Measurements from ENCODE around the gene HARBI1. TPM values are rescaled to one million over a fixed set of nuclear protein-coding genes. Genes with fewer than 3 reads are reported as not detected.

The HARBI1 gene
- total and polyA plus RNA-seq, 2 donors (not counting 1 experiment from before 2014, with no cell fraction given), result 4.9 to 7.6 TPM

DNA sequence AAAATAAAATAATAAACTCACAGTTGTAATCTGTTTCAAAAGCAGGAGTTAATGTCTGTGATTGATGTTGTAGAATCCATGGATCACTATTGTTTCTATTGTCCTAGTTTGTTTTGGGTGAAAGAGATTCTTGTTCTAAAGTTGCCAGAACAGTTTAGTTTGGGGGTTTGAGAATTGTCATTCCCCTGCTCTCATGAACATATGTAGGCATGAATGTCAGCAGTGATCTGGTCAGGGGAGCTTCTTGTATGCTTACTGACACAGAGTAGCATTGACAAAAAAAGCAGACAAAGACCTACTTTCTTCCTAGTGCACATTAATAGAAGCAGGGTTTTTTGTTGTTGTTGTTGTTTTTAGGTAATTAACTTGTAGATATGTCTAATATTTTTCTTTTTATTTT lies 44.8 kb upstream of the HARBI1 start:
- TF ChIP-seq EZH2 (IDR thresholded peaks at IDR 0.05; ENCODE audit: low read length, missing control alignments), result no peak
- TF ChIP-seq, protein P1, sequence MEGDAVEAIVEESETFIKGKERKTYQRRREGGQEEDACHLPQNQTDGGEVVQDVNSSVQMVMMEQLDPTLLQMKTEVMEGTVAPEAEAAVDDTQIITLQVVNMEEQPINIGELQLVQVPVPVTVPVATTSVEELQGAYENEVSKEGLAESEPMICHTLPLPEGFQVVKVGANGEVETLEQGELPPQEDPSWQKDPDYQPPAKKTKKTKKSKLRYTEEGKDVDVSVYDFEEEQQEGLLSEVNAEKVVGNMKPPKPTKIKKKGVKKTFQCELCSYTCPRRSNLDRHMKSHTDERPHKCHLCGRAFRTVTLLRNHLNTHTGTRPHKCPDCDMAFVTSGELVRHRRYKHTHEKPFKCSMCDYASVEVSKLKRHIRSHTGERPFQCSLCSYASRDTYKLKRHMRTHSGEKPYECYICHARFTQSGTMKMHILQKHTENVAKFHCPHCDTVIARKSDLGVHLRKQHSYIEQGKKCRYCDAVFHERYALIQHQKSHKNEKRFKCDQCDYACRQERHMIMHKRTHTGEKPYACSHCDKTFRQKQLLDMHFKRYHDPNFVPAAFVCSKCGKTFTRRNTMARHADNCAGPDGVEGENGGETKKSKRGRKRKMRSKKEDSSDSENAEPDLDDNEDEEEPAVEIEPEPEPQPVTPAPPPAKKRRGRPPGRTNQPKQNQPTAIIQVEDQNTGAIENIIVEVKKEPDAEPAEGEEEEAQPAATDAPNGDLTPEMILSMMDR (conservative IDR thresholded peaks at IDR 0.05 in 1 of 2, IDR thresholded peaks at IDR 0.05 in 1 of 2; ENCODE audit: low read depth in 1 of 2, low read length in 2 of 2), result no peak

DNA sequence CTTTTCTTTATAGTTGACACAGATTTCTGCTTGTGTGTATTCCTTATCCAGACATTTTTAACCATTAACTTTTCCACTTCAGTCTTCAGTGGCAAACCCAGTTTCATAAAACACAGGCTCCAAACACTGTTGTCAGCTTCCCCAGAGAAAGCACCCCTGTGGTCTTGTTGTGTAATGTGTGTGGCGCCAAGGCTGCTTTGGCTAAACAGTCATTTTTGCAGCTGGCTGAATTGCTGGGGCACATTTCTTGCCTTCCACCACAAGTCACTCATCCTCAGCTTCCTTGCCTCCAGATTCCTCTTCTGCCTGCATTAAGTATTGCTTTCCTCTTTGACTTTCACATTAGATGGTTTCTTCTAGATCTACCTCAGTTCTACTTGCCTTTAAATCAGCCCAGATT lies 42.9 kb upstream of the HARBI1 start:
- Histone ChIP-seq H3K4me1 (ENCODE audit: control insufficient read depth, extremely low read depth, insufficient read depth, low read length) (no peaks in the 10 kb centered on the region), H3K4me3 (replicated peaks in 1 of 4; ENCODE audit: control extremely low read depth in 1 of 4, insufficient read depth in 1 of 4, low read depth in 3 of 4, low read length in 4 of 4) (no peak overlapping the region), H4K20me1 (ENCODE audit: control insufficient read depth, extremely low read depth, insufficient read depth, low read length) (no peaks in the 10 kb centered on the region), H3K4me2 (ENCODE audit: extremely low read depth, insufficient read depth, low read length) (no peak overlapping the region), H3K9ac (ENCODE audit: insufficient read depth, low read length) (no peak overlapping the region), H2AFZ (ENCODE audit: low read length) (no peak overlapping the region), H3K36me3 (ENCODE audit: control insufficient read depth, insufficient read depth, low read length) (peaks cover 2% of the 10 kb centered on the region), H3K79me2 (ENCODE audit: control insufficient read depth, insufficient read depth, low read length) (no peaks in the 10 kb centered on the region), H3K27me3 (ENCODE audit: control insufficient read depth, insufficient read depth, low read length) (no peaks in the 10 kb centered on the region), H3K27ac (ENCODE audit: insufficient read depth, low read length) (no peak overlapping the region), H3K9me3 (ENCODE audit: control insufficient read depth, insufficient read depth, low read depth, low read length) (no peaks in the 10 kb centered on the region)
- DNase-seq (ENCODE audit: low read depth in 2 of 2), result peak; percentile 69 to 83
- TF ChIP-seq, protein P1 (conservative IDR thresholded peaks at IDR 0.05 in 1 of 2, IDR thresholded peaks at IDR 0.05 in 1 of 2; ENCODE audit: low read depth in 1 of 2, low read length in 2 of 2), result no peak
- no peak for TF ChIP-seq EZH2 (IDR thresholded peaks at IDR 0.05; ENCODE audit: low read length, missing control alignments)

More for the DNA sequence above, 44.8 kb upstream of the HARBI1 start:
- H3K4me1 ChIP-seq (ENCODE audit: control insufficient read depth, extremely low read depth, insufficient read depth, low read length), result no peaks in the 10 kb centered on the region
- no peaks in the 10 kb centered on the region for H3K27me3 ChIP-seq (ENCODE audit: control insufficient read depth, insufficient read depth, low read length)
- no peaks in the 10 kb centered on the region for H3K79me2 ChIP-seq (ENCODE audit: control insufficient read depth, insufficient read depth, low read length)
- H3K9ac ChIP-seq (ENCODE audit: insufficient read depth, low read length), result no peak overlapping the region
- H3K9me3 ChIP-seq (ENCODE audit: control insufficient read depth, insufficient read depth, low read depth, low read length), result no peaks in the 10 kb centered on the region
- no peak for DNase-seq (ENCODE audit: low read depth in 2 of 2)
- no peak overlapping the region for H3K27ac ChIP-seq (ENCODE audit: insufficient read depth, low read length)
- H2AFZ ChIP-seq (ENCODE audit: low read length), result no peak overlapping the region
- H3K36me3 ChIP-seq (ENCODE audit: control insufficient read depth, insufficient read depth, low read length), result peaks cover 2% of the 10 kb centered on the region
- H4K20me1 ChIP-seq (ENCODE audit: control insufficient read depth, extremely low read depth, insufficient read depth, low read length), result no peaks in the 10 kb centered on the region
- no peak overlapping the region for H3K4me2 ChIP-seq (ENCODE audit: extremely low read depth, insufficient read depth, low read length)
- no peak overlapping the region for H3K4me3 ChIP-seq (replicated peaks in 1 of 4; ENCODE audit: control extremely low read depth in 1 of 4, insufficient read depth in 1 of 4, low read depth in 3 of 4, low read length in 4 of 4)

DNA sequence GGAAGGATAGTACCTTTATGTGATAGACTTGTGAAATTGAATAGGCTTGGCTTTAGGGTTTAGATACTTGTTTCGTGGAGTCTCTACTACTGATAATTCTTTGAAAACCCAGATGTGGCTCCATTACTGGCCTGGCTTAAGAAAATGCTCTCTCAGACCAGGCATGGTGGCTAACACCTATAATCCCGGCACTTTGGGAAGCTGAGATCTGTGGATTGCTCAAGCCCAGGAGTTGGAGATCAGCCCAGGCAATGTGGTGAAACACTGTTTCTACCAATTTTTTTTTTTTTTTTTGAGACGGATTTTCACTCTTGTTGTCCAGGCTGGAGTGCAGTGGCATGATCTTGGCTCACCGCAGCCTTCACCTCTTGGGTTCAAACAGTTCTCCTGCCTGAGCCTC lies 41.2 kb upstream of the HARBI1 start:
- peak; percentile 68 to 85 for DNase-seq (ENCODE audit: low read depth in 2 of 2)
- TF ChIP-seq, protein P1 (conservative IDR thresholded peaks at IDR 0.05 in 1 of 2, IDR thresholded peaks at IDR 0.05 in 1 of 2; ENCODE audit: low read depth in 1 of 2, low read length in 2 of 2), result no peak
- no peak for TF ChIP-seq EZH2 (IDR thresholded peaks at IDR 0.05; ENCODE audit: low read length, missing control alignments)
- Histone ChIP-seq H4K20me1 (ENCODE audit: control insufficient read depth, extremely low read depth, insufficient read depth, low read length) (no peaks in the 10 kb centered on the region), H3K9ac (ENCODE audit: insufficient read depth, low read length) (no peak overlapping the region), H3K4me1 (ENCODE audit: control insufficient read depth, extremely low read depth, insufficient read depth, low read length) (no peaks in the 10 kb centered on the region), H3K36me3 (ENCODE audit: control insufficient read depth, insufficient read depth, low read length) (peaks cover 2% of the 10 kb centered on the region), H3K4me2 (ENCODE audit: extremely low read depth, insufficient read depth, low read length) (no peak overlapping the region), H3K27me3 (ENCODE audit: control insufficient read depth, insufficient read depth, low read length) (no peaks in the 10 kb centered on the region), H2AFZ (ENCODE audit: low read length) (no peak overlapping the region), H3K9me3 (ENCODE audit: control insufficient read depth, insufficient read depth, low read depth, low read length) (no peaks in the 10 kb centered on the region), H3K27ac (ENCODE audit: insufficient read depth, low read length) (no peak overlapping the region), H3K4me3 (replicated peaks in 1 of 4; ENCODE audit: control extremely low read depth in 1 of 4, insufficient read depth in 1 of 4, low read depth in 3 of 4, low read length in 4 of 4) (no peak overlapping the region), H3K79me2 (ENCODE audit: control insufficient read depth, insufficient read depth, low read length) (no peaks in the 10 kb centered on the region)
